Measurements from ENCODE around the gene IL36B. TPM values are rescaled to one million over a fixed set of nuclear protein-coding genes. Genes with fewer than 3 reads are reported as not detected.

The IL36B gene
- polyA plus RNA-seq, 1 experiment: not detected

DNA sequence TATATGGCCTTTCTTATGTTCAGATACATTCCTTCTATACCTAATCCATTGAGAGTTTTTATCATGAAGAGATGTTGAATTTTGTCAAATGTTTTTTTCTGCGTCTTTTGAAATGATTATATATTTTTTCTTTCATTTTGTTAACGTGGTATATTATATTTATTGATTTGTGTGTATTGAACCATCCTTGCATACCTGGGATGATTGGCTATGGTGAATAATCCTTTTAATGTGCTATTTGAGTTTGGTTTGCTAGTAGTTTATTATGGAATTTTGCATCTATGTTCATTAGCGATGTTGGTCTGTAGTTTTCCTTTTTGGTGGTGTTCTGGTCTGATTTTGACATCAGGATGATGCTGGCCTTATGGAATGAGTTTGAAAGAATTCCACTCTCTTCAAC, 63.1 kb downstream of the IL36B start:
- H3K27me3 ChIP-seq (ENCODE audit: control insufficient read depth, insufficient read depth, low read length): peaks cover 2% of the 10 kb centered on the region; the same call in 1 of the 2 replicates
- no peak overlapping the region for H3K4me3 ChIP-seq (ENCODE audit: low read depth, low read length)
- DNase-seq (ENCODE audit: low read depth): no peak
- CTCF ChIA-PET: no interaction called here
- no peaks in the 10 kb centered on the region for H3K36me3 ChIP-seq (ENCODE audit: control insufficient read depth, insufficient read depth, low read length)
- POLR2A ChIA-PET: no interaction called here
- TF ChIP-seq, protein P1, sequence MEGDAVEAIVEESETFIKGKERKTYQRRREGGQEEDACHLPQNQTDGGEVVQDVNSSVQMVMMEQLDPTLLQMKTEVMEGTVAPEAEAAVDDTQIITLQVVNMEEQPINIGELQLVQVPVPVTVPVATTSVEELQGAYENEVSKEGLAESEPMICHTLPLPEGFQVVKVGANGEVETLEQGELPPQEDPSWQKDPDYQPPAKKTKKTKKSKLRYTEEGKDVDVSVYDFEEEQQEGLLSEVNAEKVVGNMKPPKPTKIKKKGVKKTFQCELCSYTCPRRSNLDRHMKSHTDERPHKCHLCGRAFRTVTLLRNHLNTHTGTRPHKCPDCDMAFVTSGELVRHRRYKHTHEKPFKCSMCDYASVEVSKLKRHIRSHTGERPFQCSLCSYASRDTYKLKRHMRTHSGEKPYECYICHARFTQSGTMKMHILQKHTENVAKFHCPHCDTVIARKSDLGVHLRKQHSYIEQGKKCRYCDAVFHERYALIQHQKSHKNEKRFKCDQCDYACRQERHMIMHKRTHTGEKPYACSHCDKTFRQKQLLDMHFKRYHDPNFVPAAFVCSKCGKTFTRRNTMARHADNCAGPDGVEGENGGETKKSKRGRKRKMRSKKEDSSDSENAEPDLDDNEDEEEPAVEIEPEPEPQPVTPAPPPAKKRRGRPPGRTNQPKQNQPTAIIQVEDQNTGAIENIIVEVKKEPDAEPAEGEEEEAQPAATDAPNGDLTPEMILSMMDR (IDR thresholded peaks at IDR 0.05; ENCODE audit: insufficient read depth, low read depth, low read length): no peak

DNA sequence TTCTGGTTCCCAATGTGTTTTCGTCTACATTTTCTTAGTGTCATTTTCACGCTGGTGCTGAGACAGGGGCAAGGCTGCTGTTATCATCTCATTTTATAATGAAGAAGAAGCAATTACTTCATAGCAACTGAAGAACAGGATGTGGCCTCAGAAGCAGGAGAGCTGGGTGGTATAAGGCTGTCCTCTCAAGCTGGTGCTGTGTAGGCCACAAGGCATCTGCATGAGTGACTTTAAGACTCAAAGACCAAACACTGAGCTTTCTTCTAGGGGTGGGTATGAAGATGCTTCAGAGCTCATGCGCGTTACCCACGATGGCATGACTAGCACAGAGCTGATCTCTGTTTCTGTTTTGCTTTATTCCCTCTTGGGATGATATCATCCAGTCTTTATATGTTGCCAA, 67.6 kb downstream of the IL36B start:
- DNase-seq (ENCODE audit: low read depth): no peak
- TF ChIP-seq, protein P1 (IDR thresholded peaks at IDR 0.05; ENCODE audit: insufficient read depth, low read depth, low read length): no peak
- H3K27me3 ChIP-seq (ENCODE audit: control insufficient read depth, insufficient read depth, low read length): peaks cover 9% of the 10 kb centered on the region
- no peak overlapping the region for H3K4me3 ChIP-seq (ENCODE audit: low read depth, low read length)
- H3K36me3 ChIP-seq (ENCODE audit: control insufficient read depth, insufficient read depth, low read length): no peaks in the 10 kb centered on the region
- POLR2A ChIA-PET: no interaction called here
- CTCF ChIA-PET: no interaction called here

- Histone ChIP-seq H3K27me3 (ENCODE audit: control insufficient read depth, insufficient read depth, low read length) (peaks cover 17% of the 10 kb centered on the region), H3K36me3 (ENCODE audit: control insufficient read depth, insufficient read depth, low read length) (no peaks in the 10 kb centered on the region), H3K4me3 (ENCODE audit: low read depth, low read length) (no peak overlapping the region)
- DNase-seq (ENCODE audit: low read depth): no peak
- CTCF ChIA-PET: interaction anchor here (1.1 kb wide), 1 partner anchor 20 kb away, joined by 4 read pairs; no protein-coding TSS in a partner anchor
- POLR2A ChIA-PET: no interaction called here
- TF ChIP-seq, protein P1 (IDR thresholded peaks at IDR 0.05; ENCODE audit: insufficient read depth, low read depth, low read length): no peak
Measured at GRCh38 chr2:112980537-112980936, 72.1 kb downstream of the IL36B start.

GRCh38 chr2:112979731-112980130, 72.9 kb downstream of the IL36B start:
- ChIA-PET CTCF (interaction anchor here (1.1 kb wide), 2 partner anchors 19 to 21 kb away, joined by 4 read pairs; no protein-coding TSS in a partner anchor), POLR2A (no interaction called here)
- H3K27me3 ChIP-seq (ENCODE audit: control insufficient read depth, insufficient read depth, low read length): peaks cover 17% of the 10 kb centered on the region
- H3K4me3 ChIP-seq (ENCODE audit: low read depth, low read length): no peak overlapping the region
- no peak for DNase-seq (ENCODE audit: low read depth)
- TF ChIP-seq, protein P1 (IDR thresholded peaks at IDR 0.05; ENCODE audit: insufficient read depth, low read depth, low read length): no peak
- H3K36me3 ChIP-seq (ENCODE audit: control insufficient read depth, insufficient read depth, low read length): no peaks in the 10 kb centered on the region

DNA sequence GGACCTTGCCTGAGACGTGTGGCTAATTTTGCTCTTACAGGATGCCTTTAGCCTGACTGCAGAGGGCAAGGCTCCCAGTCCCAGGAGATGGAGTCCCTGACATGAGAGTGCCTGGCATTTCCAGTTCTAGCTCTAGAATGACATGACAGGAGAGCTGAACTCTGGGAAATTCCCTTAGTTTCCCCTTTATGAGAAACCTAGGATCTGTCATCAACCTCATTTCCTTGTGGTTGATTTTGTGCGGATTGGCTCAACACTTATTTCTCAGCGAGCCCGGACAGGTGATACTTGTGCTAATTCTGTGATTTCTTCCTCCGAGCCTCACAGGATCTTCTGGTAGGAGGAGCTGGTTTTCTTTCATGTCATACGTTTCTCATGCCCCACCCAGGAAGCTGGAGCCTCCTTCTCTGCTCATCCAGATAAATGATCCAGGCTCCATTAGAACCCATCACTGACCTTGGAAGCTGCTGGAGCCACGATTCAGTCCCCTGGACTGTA, 75.1 kb downstream of the IL36B start, which contains the start of gene IL36G:
Gene IL36G (plus strand): TSS at position 448 of the 498 bp plus-strand sequence. CDS start 633 bp downstream, outside the sequence.
- POLR2A ChIA-PET: no interaction called here
- H3K36me3 ChIP-seq (ENCODE audit: control insufficient read depth, insufficient read depth, low read length): no peaks in the 10 kb centered on the region
- no peak for DNase-seq (ENCODE audit: low read depth)
- CTCF ChIA-PET: interaction anchor here (1.2 to 1.5 kb wide), 3 partner anchors 19 to 36 kb away, joined by 3 to 4 read pairs (median 3); no protein-coding TSS in a partner anchor
- TF ChIP-seq, protein P1 (IDR thresholded peaks at IDR 0.05; ENCODE audit: insufficient read depth, low read depth, low read length): no peak
- H3K4me3 ChIP-seq (ENCODE audit: low read depth, low read length): no peak within 1 kb of the TSS
- peaks cover 15% of the 10 kb centered on the region for H3K27me3 ChIP-seq (ENCODE audit: control insufficient read depth, insufficient read depth, low read length)

Small RNAs within 50 kb of the gene (small RNA-seq; reads per million reads assigned to genes)
- gene HMGN2P23 (ENCODE audit: insufficient read length, low read depth, low replicate concordance) (not detected), gene RNU6-1180P (ENCODE audit: insufficient read length, low read depth, low replicate concordance) (not detected)

Other genes with a start within 250 kb of the IL36B start
- gene IL1B, start 216.1 kb downstream of the IL36B start, polyA plus RNA-seq (2011; rRNA removed): 7.6 and 8.4 TPM in 2 replicates
- not detected in 2 replicates for gene IL37, start 141.7 kb downstream of the IL36B start, polyA plus RNA-seq (2011; rRNA removed)
- not detected in 2 replicates for gene IL36G, start 74.9 kb downstream of the IL36B start, polyA plus RNA-seq (2011; rRNA removed)
- not detected in 2 replicates for gene IL36A, start 47.4 kb downstream of the IL36B start, polyA plus RNA-seq (2011; rRNA removed)
- gene IL36RN, start 6.3 kb upstream of the IL36B start, polyA plus RNA-seq (2011; rRNA removed): not detected in 2 replicates
- gene IL1F10, start 15.1 kb upstream of the IL36B start, polyA plus RNA-seq (2011; rRNA removed): not detected in 2 replicates
- gene IL1RN, start 74.7 kb upstream of the IL36B start, polyA plus RNA-seq (2011; rRNA removed): not detected in 2 replicates
- gene PSD4, start 121.1 kb upstream of the IL36B start, polyA plus RNA-seq (2011; rRNA removed): 0.93 and 1.9 TPM in 2 replicates
- 1.1 and 1.6 TPM in 2 replicates for gene PAX8, start 226.1 kb upstream of the IL36B start, polyA plus RNA-seq (2011; rRNA removed)